NCI-H128 (cell line): ENCODE results near the gene PPIL1.

Experiments used
- DNase-seq: peaks from one replicate; lab custom pipeline; 2025; ENCODE audit not compliant: unreplicated experiment; lab: John Stamatoyannopoulos, UW

The PPIL1 gene

DNA sequence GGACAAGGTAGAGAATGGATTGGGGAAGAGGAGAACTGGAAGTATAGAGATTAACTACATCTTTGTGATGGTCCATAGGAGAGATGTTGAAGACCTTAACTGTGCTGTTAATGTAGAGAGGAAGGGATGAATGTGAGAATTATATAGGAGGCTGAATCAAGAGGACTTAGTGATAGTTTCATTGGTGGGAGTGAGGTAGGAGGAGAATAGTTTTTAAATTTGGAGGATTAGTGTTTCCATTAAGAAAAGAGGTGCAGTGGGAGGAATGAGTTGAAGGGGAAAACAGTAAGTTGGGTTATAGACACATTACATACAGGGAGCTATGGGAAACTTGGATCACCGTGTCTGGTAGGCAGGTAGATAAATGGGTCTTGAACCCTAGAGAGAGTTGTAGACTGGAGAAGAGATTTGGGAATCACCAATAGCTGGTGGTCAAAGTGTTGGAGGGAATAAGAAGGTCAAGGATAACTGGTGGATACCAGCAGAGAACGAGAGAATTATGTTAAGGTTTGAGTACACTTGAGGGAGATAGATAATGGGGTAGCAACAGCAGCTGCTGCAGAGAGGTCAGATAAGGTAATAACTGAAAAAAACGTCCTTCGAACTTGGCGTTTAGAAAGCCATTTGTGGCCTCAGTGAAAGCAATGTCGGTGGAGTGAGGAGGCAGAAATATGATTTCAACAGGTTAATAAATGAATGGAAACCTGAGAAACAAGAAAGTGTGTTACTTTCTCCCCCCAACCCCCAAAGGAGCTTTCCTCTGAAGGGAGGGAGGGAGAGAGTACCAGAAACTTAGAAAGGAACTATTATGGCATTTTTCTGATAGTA lies 14.3 kb upstream of the PPIL1 start:
- no peak for DNase-seq

DNA sequence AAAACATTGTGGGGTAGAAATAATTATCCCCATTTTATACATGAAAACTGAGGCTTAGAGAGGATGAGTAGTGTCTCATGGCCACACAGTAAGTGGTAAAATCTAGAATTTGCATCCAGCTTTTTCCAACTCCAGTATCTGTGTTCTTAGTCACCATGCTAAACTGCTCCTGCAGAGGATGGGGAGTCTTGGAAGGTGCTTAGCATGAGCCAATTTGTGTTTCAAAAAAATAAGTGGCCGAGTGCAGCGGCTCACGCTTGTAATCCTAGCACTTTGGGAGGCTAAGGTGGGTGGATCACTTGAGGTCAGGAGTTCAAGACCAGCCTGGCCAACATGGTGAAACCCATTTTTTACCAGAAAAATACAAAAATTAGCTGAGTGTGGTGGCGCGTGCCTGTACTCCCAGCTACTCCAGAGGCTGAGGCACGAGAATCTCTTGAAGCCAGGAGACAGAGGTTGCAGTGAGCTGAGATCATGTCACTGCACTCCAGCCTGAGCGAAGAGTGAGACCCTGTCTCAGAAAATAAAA lies 13.6 kb upstream of the PPIL1 start:
- no peak for DNase-seq

- no peak for DNase-seq
Observed at GRCh38 chr6:36886950-36887618, 12.5 kb upstream of the PPIL1 start.

GRCh38 chr6:36885461-36886401 lies 11.1 kb upstream of the PPIL1 start, which contains the start of gene C6orf89:
C6orf89 (plus strand) TSS chr6:36885952; CDS start chr6:36899445, 13,493 bp downstream.
- DNase-seq, result peak; percentile 97

DNA sequence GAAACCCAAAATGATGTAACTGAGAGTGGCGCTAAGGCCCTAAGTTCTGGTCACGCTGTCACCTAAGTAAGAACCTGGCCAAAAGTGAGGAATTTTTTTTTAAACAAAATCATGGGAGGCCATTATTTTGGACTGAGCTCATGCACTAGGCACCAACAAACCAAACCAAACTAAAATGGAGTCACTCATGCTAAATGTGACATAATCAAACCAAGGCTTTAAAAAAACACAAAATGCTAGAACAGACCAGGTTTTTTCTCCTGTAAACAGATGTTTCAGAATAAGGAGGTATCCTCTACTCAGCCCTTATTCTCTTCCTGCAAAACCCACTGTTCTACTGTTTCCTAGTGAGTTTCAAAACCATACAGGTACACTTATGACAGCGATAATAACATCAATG lies 10.0 kb upstream of the PPIL1 start:
- DNase-seq, result no peak

DNA sequence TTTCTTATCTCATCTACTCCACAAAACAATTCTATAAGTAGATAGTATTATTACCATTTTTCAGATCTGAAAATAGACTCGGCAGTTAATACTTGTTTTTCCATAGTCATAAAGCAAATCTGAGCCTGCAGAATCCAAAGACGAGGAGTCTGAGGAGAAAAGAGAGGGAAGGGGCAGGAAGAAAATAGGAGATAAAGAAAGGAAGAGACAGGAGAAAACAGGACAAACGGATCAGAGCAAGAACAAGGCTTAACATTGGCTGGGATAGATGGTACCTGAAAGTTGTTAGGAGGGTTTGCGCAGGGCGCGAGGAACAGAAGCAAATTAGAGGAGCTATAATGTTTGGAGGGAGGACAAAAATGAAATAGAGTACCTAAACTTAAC lies 639 bp upstream of the PPIL1 start:
- DNase-seq, result no peak

- no peak for DNase-seq
Observed at GRCh38 chr6:36873612-36874442, 776 bp downstream of the PPIL1 start.

DNA sequence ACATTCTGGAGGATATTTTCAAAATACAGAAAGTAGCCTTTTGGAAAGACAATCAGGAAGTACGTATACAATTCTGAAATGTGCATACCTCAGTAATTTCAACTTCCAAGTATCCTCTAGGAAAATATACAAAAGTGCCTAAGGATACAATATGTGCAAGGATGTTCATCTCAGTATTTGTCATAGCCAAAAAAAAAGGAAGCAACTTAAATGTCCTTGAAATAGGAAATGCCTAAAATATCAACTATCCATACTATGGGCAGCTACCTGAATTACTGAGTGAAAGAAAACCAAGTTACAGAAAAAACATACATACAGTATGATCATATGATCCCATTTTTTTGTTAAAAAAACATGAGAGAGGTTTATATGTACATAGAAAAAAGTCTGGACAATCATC lies 1.5 kb downstream of the PPIL1 start:
- no peak for DNase-seq

DNA sequence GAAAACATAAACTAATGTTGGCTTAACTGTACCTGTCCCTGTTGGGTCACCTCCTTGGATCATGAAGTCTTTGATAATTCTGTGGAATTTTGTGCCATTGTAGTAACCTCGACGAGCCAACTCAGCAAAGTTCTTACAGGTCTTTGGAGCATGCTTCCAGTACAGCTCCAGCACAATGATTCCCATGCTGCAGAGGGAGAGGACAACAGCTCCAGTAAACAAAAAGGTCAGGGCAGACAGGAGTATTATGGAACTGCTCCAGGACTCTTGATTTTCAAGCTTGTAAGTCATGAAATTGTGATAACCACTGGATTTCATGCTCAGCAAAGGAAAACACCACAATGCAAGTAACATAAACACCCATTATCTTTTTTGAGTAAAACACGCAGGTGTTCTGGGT lies 2.9 kb downstream of the PPIL1 start:
- no peak for DNase-seq

GRCh38 chr6:36867471-36868224 lies 7.0 kb downstream of the PPIL1 start:
- DNase-seq, result no peak

DNA sequence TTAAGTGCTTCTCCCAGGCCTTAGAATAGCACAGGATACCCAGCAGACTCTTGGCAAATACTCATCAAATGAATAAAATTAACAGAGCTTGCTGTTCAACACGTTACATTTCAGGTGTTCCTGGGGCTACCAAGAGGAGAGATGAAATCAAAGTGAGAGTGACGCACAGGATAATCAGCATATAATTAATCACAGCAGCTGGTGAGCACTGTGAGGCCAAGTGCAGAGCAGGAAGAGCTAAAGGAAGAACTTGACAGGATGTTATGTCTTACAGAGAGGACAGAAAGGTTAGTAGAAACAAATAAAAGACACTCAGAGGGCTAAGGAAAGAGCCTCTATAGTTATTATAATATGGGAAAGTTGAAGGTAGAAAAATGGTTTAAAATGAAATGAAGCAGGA lies 8.8 kb downstream of the PPIL1 start:
- no peak for DNase-seq

DNA sequence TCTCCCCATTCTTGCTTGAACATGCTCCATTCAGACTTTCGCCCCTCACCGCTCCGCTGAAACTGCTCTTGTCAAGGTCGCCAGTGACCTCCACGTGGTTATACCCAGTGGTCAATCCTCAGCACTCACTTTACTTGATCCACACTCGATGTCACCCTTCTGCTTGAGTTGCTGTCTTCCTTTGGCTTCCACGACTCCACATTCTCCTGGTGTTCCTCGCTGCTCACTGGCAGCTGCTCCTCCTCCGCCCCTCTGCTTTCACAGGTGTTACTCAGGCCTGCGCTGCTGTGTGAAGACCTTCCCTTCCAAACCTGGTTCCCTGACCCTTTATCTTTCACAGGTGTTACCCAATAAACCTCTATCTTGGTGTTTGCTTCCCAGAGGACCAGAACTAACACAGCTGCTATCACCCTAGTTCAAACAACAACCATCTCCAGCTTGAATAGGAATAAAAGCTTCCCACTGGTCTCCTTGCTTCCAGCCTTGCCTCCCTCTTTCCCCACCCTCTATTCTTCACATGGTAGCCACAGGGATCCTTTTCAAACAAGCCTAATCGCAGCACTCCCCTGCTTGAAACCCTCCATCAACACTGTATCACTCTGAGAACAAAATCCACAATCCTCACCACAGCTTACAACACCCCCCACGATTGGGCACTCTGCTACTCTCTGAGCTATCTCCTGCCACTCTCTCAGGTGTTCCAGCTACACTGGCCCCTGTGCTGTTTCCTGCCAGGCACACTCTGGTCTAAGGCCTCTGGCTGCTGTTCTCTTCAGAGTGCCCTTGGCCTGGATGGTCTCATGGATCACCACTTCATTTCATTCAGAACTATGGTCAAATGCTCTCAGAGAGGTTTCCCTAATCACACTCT lies 10.7 kb downstream of the PPIL1 start:
- DNase-seq, result no peak

DNA sequence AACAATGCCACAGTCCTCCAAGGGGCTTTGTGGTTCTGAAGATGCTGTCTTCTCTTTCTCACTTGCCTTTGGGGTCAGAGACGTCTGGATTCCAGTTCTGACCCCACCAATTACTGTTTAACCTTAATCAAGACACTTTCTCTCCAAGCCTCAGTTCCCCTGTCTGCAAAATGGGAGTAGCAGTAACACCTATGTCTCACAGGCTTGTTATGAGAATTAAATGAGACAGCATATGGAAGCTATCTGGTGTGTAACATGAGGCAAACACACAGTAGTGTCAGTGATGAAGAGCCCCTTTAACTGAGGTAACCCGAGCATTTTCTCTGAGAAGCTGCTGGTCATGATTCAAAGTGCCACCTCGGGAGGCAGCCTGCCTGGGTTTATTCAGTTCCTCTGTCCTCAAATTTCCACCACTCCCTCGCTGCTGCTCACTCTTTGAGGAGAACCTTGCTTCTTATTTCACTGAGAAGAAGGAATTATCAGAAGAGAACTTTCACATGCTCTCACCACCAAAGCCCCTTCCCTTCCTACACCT lies 11.7 kb downstream of the PPIL1 start:
- no peak for DNase-seq

GRCh38 chr6:36862164-36862847 lies 12.3 kb downstream of the PPIL1 start:
- no peak for DNase-seq

DNA sequence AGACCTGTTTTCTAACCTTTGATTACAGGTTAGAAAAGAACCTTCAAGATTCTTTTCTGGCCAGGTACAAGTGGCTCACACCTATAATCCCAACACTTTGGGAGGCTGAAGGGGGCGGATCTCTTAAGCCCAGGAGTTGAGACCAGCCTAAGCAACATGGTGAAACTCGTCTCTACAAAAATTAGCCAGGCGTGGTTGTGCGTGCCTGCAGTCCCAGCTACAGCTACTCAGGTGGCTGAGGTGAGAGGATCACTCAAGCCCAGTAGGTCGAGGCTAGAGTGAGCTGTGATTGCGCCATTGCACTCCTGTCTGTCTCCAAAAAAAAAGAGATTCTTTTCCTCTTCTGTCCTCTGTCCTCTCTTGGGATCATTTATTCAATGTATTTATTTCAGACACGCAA lies 14.5 kb downstream of the PPIL1 start:
- no peak for DNase-seq

DNA sequence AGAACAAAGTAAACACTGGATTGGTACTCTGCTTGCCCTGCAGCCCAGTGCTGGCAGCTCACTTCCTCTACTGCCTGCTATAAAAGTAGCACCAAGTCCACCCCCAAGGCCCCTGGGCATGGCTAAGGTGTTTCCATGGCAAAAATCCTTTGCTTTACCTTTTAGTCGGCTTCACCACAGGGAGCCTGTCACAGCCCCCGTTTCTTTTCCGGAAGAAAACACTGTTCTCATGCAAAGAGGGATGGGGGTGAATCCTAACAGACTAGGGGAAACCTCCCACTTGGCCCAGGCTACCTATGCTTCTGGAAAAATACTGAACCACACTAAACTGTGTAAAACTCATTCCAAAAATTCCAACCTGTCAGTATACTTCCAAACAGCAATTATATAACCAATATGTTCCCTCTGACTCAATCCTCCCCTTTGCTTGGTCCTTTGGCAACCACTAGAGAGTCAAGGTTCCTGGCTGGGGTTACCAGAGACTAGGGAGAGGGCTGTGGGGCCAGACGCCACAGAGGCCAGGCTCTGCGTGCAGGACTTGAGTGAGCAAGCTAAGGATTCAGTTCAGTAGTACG lies 16.1 kb downstream of the PPIL1 start:
- no peak for DNase-seq

GRCh38 chr6:36857325-36857724 lies 17.3 kb downstream of the PPIL1 start:
- no peak for DNase-seq
